CD4-positive, alpha-beta T cell (primary cell): ENCODE measurements around the gene HEATR5B. TPM values are rescaled to one million over a fixed set of nuclear protein-coding genes. Genes with fewer than 3 reads are reported as not detected.
A peak's percentile ranks its signal among the peaks of the same experiment; 100 is the strongest.

Source experiments
- ATAC-seq: fragments of 200-7000 bp; cut with Tn5 transposase; one replicate; pipeline ENCODE4 v1.10.0; 2022; ENCODE audit warnings: mild to moderate bottlenecking; ENCODE audit not compliant: poor library complexity
- CTCF ChIA-PET: fragments of 350-600 bp; sonication (Branson Sonifier 250); formaldehyde crosslinking; loops from one replicate; lab custom pipeline; 2021; ENCODE audit warnings: antibody characterized with exemption, inconsistent platforms; lab: Charles Lee
- POLR2A ChIA-PET: fragments of 350-600 bp; sonication (Branson Sonifier 250); formaldehyde crosslinking; loops from one replicate; lab custom pipeline; 2021; ENCODE audit warnings: antibody characterized with exemption, inconsistent platforms; lab: Charles Lee
- DNase-seq, 14 experiments: peaks; one replicate each; pipeline ENCODE4 v3.0.0-alpha.2; 2013 to 2020; ENCODE audit warnings: mixed read lengths in 2 of 14
- H3K27ac ChIP-seq, 2 donors: one replicate each; pipeline versions ENCODE4 v1.5.1 to v1.7.0; 2013; ENCODE audit warnings: low read length in 2 of 2, low read depth in 1 of 2, mild to moderate bottlenecking in 1 of 2
- H3K27me3 ChIP-seq, 2 experiments: 1 replicate in 1 of 2; 2 replicates in 1 of 2; pipeline versions ENCODE4 v1.6.1 to v1.7.0; 2013; ENCODE audit warnings: low read length in 2 of 2, control low read depth in 1 of 2, mild to moderate bottlenecking in 1 of 2, moderate library complexity in 1 of 2; ENCODE audit not compliant: insufficient read depth in 2 of 2, control insufficient read depth in 1 of 2
- H3K36me3 ChIP-seq: one replicate; pipeline ENCODE4 v1.6.1; 2013; ENCODE audit warnings: low read length, control low read depth; ENCODE audit not compliant: insufficient read depth
- H3K4me1 ChIP-seq: one replicate; pipeline ENCODE4 v1.6.1; 2013; ENCODE audit warnings: low read length, control low read depth; ENCODE audit not compliant: insufficient read depth
- H3K4me3 ChIP-seq: one replicate; pipeline ENCODE4 v1.5.1; 2013; ENCODE audit warnings: mild to moderate bottlenecking, low read length, moderate library complexity
- H3K9me3 ChIP-seq, 2 experiments: 1 replicate in 1 of 2; 2 replicates in 1 of 2; pipeline versions ENCODE4 v1.6.1 to v1.7.0; 2013; ENCODE audit warnings: low read length in 2 of 2, mild to moderate bottlenecking in 2 of 2, control low read depth in 1 of 2, moderate library complexity in 1 of 2; ENCODE audit not compliant: control insufficient read depth in 1 of 2, insufficient read depth in 1 of 2
- H3K27ac Mint-ChIP-seq: one replicate; pipeline ENCODE4 v1.8.0; 2020; ENCODE audit warnings: mixed read lengths
- H3K27me3 Mint-ChIP-seq: one replicate; pipeline ENCODE4 v1.8.0; 2021; ENCODE audit warnings: mixed read lengths
- H3K36me3 Mint-ChIP-seq: one replicate; pipeline ENCODE4 v1.8.0; 2021; ENCODE audit warnings: low read depth, mixed read lengths
- H3K4me1 Mint-ChIP-seq: one replicate; pipeline ENCODE4 v1.8.0; 2021; ENCODE audit warnings: low read depth, mixed read lengths
- H3K4me3 Mint-ChIP-seq: one replicate; pipeline ENCODE4 v1.8.0; 2020; ENCODE audit warnings: mild to moderate bottlenecking, mixed read lengths
- H3K9me3 Mint-ChIP-seq: one replicate; pipeline ENCODE4 v1.8.0; 2020; ENCODE audit warnings: mixed read lengths
- CTCF ChIP-seq: fragments of 200-600 bp; IDR thresholded peaks from one replicate; pipeline ENCODE4 v1.8.0; 2022; ENCODE audit warnings: antibody characterized with exemption, mild to moderate bottlenecking
- intact Hi-C, 2 experiments: fragments of 100-400 bp; cut with DNase I in 1 of 2; cut with micrococcal nuclease in 1 of 2; formaldehyde crosslinking; loops; one replicate each; pipeline versions ENCODE4 v1.15.1 to v1.9.0; 2023 to 2025; cut with DNase I, micrococcal nuclease
- total RNA-seq, 174 experiments: library from RNA in 2 of 174; stranded (reverse) in 2 of 174; gene quantifications; one replicate each; pipeline ENCODE4 v1.2.3 and lab custom pipeline; 2021 to 2026

Gene HEATR5B
- total RNA-seq, 2 experiments from 2014 or later = 23.4 to 23.9 TPM

GRCh38 chr2:36960773-36961172, 123.4 kb downstream of the HEATR5B start:
- peaks cover 86% of the 10 kb centered on the region for H3K4me1 Mint-ChIP-seq
- H3K4me3 Mint-ChIP-seq = no peak overlapping the region
- Histone ChIP-seq H3K4me1 (peaks cover 18% of the 10 kb centered on the region), H3K27ac (no peak overlapping the region), H3K27me3 (no peaks in the 10 kb centered on the region), H3K9me3 (no peaks in the 10 kb centered on the region), H3K36me3 (no peaks in the 10 kb centered on the region), H3K4me3 (no peak overlapping the region)
- TF ChIP-seq CTCF = no peak
- H3K27ac Mint-ChIP-seq = no peak overlapping the region
- H3K9me3 Mint-ChIP-seq = no peaks in the 10 kb centered on the region
- H3K36me3 Mint-ChIP-seq = peaks cover 12% of the 10 kb centered on the region
- POLR2A ChIA-PET = no interaction called here
- DNase-seq = no peak
- H3K27me3 Mint-ChIP-seq = no peaks in the 10 kb centered on the region
- intact Hi-C loops = loop anchor here (10.0 kb wide), 3 partner anchors 124 to 1814 kb away; partner anchors contain the start of genes ATL2 (in 1 of the 2), GEMIN6 (in 1 of the 2), GPATCH11 (in 1 of the 2) and HEATR5B (in 1 of the 2)
- CTCF ChIA-PET = interaction anchor here (0.7 kb wide), 1 partner anchor 24 kb away, joined by 4 read pairs; no protein-coding TSS in a partner anchor
- ATAC-seq = no peak

- no peak for DNase-seq
- H3K9me3 Mint-ChIP-seq = no peaks in the 10 kb centered on the region
- no peak overlapping the region for H3K27ac Mint-ChIP-seq
- H3K4me1 Mint-ChIP-seq = peaks cover 87% of the 10 kb centered on the region
- intact Hi-C loops = loop anchor here (10.0 kb wide), 3 partner anchors 125 to 1815 kb away; partner anchors contain the start of genes ATL2 (in 1 of the 2), GEMIN6 (in 1 of the 2), GPATCH11 (in 1 of the 2) and HEATR5B (in 1 of the 2)
- H3K27me3 Mint-ChIP-seq = no peaks in the 10 kb centered on the region
- POLR2A ChIA-PET = no interaction called here
- no peak overlapping the region for H3K4me3 ChIP-seq
- H3K36me3 Mint-ChIP-seq = peaks cover 7% of the 10 kb centered on the region
- H3K4me3 Mint-ChIP-seq = no peak overlapping the region
- no peaks in the 10 kb centered on the region for H3K27me3 ChIP-seq
- no peaks in the 10 kb centered on the region for H3K9me3 ChIP-seq
- no peak overlapping the region for H3K27ac ChIP-seq
- H3K36me3 ChIP-seq = no peaks in the 10 kb centered on the region
- peaks cover 13% of the 10 kb centered on the region for H3K4me1 ChIP-seq
- no peak for TF ChIP-seq CTCF
- CTCF ChIA-PET = interaction anchor here (0.7 to 0.9 kb wide), 2 partner anchors 13 to 23 kb away, joined by 3 to 4 read pairs; no protein-coding TSS in a partner anchor
- ATAC-seq = no peak
Observed at GRCh38 chr2:36960005-36960675, 124.0 kb downstream of the HEATR5B start.

GRCh38 chr2:36954977-36955607, 129.1 kb downstream of the HEATR5B start:
- H3K27ac ChIP-seq = no peak overlapping the region
- no peaks in the 10 kb centered on the region for H3K4me1 ChIP-seq
- TF ChIP-seq CTCF = no peak
- no peaks in the 10 kb centered on the region for H3K27me3 Mint-ChIP-seq
- ChIA-PET POLR2A (no interaction called here), CTCF (no interaction called here)
- H3K27ac Mint-ChIP-seq = peak overlapping the region; percentile 12
- ATAC-seq = no peak
- H3K9me3 Mint-ChIP-seq = no peaks in the 10 kb centered on the region
- H3K36me3 Mint-ChIP-seq = peaks cover 19% of the 10 kb centered on the region
- intact Hi-C loops = no loop called here
- DNase-seq = no peak
- no peaks in the 10 kb centered on the region for H3K9me3 ChIP-seq
- H3K4me3 ChIP-seq = no peak overlapping the region
- H3K4me3 Mint-ChIP-seq = no peak overlapping the region
- peaks cover 70% of the 10 kb centered on the region for H3K4me1 Mint-ChIP-seq
- peaks cover 4% of the 10 kb centered on the region for H3K36me3 ChIP-seq
- H3K27me3 ChIP-seq = no peaks in the 10 kb centered on the region
